GM10847 (cell line): ENCODE data around the gene DEDD.

Experiments used
- POLR2A ChIP-seq: IDR thresholded peaks from 2 replicates; pipeline ENCODE4 v1.6.1; 2011; ENCODE audit not compliant: insufficient read length; ENCODE audit errors: extremely low read depth

DEDD gene

GRCh38 chr1:161132410-161133219 is at the start of gene DEDD:
Gene DEDD, minus strand, starts transcription at chr1:161132667. Its CDS starts 8,205 bp downstream, at chr1:161124462.
- peak; percentile 56 for TF ChIP-seq POLR2A

GRCh38 chr1:161182214-161182613 is 49.7 kb upstream of the DEDD start:
- TF ChIP-seq POLR2A: no peak

- no peak for TF ChIP-seq POLR2A
Observed at GRCh38 chr1:161180639-161181038, 48.2 kb upstream of the DEDD start.

- no peak for TF ChIP-seq POLR2A
Observed at GRCh38 chr1:161179698-161180097, 47.2 kb upstream of the DEDD start.

DNA sequence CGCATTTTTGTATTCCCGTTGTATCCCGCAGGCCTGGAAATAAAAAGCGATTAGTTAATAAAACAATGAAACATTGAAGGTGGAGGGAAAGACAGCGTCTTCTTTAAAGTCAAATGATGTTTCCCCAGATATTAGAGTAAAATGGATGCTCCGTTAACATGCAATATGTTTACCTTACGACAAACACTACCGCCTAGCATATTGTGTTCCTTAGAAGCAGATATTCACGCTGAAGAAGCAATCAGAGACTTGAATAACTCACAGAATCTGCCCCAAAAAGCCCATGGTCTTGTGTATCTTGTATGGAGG is 45.4 kb upstream of the DEDD start:
- TF ChIP-seq POLR2A: no peak

GRCh38 chr1:161177112-161177935 is 44.9 kb upstream of the DEDD start, which contains the start of gene B4GALT3:
Gene B4GALT3, minus strand, starts transcription at chr1:161177507. Its CDS starts 1,447 bp downstream, at chr1:161176060.
- TF ChIP-seq POLR2A: peak; percentile 86

DNA sequence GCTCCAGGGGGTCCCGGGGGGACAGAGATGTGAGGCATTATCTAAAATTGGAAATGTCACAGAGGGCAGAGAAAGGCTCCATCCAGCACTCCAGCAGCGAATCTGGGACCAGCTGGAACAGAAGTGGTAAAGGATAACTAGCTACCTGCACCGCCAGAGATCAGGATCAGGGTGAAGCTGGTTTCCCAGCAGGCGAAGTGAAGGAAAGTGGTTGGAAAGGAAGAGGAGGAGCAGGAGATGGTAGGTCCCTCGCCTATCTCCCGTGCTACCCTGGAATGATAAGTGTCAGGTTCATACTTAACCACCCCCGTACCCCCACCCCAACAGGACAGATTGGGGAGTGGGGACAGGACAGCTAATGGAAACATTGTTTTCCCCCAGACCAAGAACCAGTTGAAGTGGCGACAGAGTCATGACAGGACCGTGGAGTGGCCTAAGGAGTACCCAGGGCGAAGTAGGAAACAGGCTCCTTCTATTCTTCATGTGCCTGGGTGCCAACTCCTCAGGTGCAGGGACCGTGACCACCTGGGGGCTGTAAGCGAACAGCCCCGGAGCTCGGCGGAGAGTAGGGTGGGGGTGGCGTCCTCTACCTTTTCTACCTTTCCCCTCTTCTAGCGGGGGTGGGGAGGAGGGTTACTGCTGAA is 44.1 kb upstream of the DEDD start:
- no peak for TF ChIP-seq POLR2A

DNA sequence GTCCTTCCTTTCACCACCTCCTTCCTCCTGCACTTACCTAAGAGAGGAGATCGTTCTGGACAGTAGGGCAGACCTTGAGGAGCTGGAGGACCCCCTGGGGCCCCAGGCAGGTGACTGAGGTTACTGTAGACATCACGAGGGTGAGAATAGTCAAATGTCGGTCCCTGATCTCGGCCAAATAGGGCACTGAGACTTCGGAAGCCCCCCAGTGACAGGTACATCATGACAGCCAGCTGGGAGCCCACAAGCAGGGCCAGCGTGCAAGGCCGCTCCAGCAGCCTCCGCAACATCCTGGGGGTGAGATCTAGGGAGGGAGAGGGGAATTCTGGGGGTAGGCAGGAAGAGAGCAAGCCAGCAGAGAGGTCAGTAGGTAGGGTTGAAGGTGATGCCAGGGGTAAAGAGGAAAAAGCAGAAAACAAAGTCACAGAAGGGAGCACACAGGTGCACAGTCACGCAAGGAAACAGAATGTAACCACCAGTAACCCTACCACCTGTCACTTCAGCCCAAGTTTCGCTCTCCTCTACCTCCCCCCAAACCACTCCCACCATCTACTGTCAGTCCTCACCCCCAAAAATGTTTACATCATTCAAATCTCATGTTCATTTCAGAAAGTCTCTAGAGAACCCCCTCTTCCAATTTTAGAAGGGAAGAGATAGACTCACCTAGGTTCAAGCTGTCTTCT is 43.4 kb upstream of the DEDD start:
- TF ChIP-seq POLR2A: no peak

- no peak for TF ChIP-seq POLR2A
Observed at GRCh38 chr1:161174911-161175310, 42.4 kb upstream of the DEDD start.

- TF ChIP-seq POLR2A: no peak
Observed at GRCh38 chr1:161173711-161174110, 41.2 kb upstream of the DEDD start.

DNA sequence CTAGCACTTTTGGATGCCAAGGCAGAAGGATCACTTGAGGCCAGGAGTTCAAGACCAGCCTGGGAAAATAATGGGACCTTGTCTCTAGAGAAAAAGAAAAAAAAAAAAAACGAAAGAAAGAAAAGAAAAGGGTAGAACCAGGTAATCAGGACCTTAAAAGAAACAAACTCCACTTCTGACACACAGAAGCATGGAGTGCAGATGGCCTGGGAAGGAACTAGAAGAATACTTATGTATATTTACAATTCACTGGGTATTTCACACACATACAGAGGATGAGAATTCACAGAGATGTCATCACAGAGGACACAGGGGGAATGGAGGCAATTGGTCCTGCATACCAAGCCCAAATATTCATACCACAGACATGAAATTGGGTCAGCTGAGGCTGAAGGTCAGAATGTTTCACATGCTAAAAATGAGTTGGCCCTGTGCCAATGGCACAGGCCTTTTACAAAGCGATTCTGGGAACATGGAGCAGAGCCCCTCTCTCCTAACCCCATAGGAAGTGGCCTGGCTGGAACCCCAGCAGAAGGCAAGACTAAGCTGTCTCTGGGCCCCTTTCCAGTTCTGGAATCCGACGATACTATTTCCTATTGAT is 40.4 kb upstream of the DEDD start:
- TF ChIP-seq POLR2A: no peak

- TF ChIP-seq POLR2A: no peak
Observed at GRCh38 chr1:161172349-161172748, 39.9 kb upstream of the DEDD start.

DNA sequence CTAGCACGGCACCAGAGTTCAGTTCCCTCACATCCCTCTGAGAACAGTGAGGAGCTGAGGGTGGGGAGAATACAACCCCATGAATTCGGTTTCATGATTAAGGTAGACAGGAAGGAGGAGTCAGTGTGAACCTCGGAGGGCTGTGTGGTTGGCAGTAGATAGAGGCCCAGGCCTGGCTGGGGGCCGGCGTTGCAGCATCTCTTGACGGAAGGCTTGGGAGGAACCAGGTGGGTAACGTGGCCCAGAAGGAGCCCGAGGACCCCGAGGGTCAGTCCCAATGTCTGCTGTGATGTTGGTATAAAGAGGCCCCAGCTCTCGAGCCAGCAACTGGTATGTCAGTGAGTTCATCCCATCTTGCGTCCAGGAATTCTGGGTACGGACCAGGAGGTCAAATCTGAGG is 39.2 kb upstream of the DEDD start:
- no peak for TF ChIP-seq POLR2A

- no peak for TF ChIP-seq POLR2A
Observed at GRCh38 chr1:161171191-161171590, 38.7 kb upstream of the DEDD start.

DNA sequence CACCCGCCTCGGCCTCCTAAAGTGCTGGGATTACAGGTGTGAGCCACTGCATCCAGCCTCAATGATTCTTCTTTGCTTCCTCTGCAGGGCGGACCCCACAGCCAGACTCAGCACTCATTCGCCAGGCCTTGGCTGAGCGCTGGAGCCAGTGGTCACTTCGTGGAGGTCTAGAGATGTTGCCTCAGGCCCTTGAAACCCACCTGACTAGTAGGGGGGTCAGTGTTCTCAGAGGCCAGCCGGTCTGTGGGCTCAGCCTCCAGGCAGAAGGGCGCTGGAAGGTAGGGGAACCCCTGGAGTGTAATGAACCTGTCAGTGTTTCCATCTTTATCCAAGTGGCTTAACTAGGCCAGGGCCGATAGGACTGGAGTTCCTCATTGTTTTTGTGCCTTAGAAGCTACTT is 36.4 kb upstream of the DEDD start:
- no peak for TF ChIP-seq POLR2A
